HL-60 (cell line): ENCODE data around the gene TBXAS1.

Source experiments
- POLR2AphosphoS5 ChIP-seq: IDR thresholded peaks from 2 replicates; pipeline ENCODE4 v1.6.1; 2012; ENCODE audit warnings: low read depth
- TF ChIP-seq, protein P1 (sequence below): IDR thresholded peaks from one replicate; pipeline ENCODE4 v1.5.1; 2011; ENCODE audit warnings: low read length, control low read depth, inconsistent platforms; ENCODE audit not compliant: insufficient read depth

- TF ChIP-seq, protein P1, sequence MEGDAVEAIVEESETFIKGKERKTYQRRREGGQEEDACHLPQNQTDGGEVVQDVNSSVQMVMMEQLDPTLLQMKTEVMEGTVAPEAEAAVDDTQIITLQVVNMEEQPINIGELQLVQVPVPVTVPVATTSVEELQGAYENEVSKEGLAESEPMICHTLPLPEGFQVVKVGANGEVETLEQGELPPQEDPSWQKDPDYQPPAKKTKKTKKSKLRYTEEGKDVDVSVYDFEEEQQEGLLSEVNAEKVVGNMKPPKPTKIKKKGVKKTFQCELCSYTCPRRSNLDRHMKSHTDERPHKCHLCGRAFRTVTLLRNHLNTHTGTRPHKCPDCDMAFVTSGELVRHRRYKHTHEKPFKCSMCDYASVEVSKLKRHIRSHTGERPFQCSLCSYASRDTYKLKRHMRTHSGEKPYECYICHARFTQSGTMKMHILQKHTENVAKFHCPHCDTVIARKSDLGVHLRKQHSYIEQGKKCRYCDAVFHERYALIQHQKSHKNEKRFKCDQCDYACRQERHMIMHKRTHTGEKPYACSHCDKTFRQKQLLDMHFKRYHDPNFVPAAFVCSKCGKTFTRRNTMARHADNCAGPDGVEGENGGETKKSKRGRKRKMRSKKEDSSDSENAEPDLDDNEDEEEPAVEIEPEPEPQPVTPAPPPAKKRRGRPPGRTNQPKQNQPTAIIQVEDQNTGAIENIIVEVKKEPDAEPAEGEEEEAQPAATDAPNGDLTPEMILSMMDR = no peak
- no peak for TF ChIP-seq POLR2AphosphoS5
Measured at GRCh38 chr7:139960157-139960556, 131.1 kb downstream of the TBXAS1 start.
